Ectodermal cell (in vitro differentiated cells): ENCODE measurements around the gene ULBP3.
A peak's percentile ranks its signal among the peaks of the same experiment; 100 is the strongest.
"Not testable (repeated sequence)": the region's sequence is repeated elsewhere in the genome, so short reads cannot be mapped to it uniquely, and the experiment has no call there.

Experiments used
- H3K27ac ChIP-seq: 2 replicates; pipeline ENCODE4 v1.7.0; 2013; ENCODE audit warnings: mild to moderate bottlenecking, low read depth, low read length; ENCODE audit not compliant: insufficient read depth, poor library complexity, severe bottlenecking
- H3K27me3 ChIP-seq: 2 replicates; pipeline ENCODE4 v1.7.0; 2013; ENCODE audit warnings: mild to moderate bottlenecking, low read length; ENCODE audit not compliant: insufficient read depth, control insufficient read depth, poor library complexity, severe bottlenecking
- H3K36me3 ChIP-seq: one replicate; pipeline ENCODE4 v1.7.0; 2013; ENCODE audit warnings: low read length; ENCODE audit not compliant: control insufficient read depth, insufficient read depth
- H3K4me1 ChIP-seq: one replicate; pipeline ENCODE4 v1.7.0; 2013; ENCODE audit warnings: low read length; ENCODE audit not compliant: control insufficient read depth, insufficient read depth
- H3K4me3 ChIP-seq: 2 replicates; pipeline ENCODE4 v1.7.0; 2013; ENCODE audit warnings: low read depth, low read length, control low read depth; ENCODE audit not compliant: insufficient read depth
- H3K9me3 ChIP-seq: 2 replicates; pipeline ENCODE4 v1.7.0; 2013; ENCODE audit warnings: mild to moderate bottlenecking, low read length, moderate library complexity; ENCODE audit not compliant: control insufficient read depth
- WGBS, 2 experiments: methylation state at CpG; one replicate each; pipeline ENCODE4 v1.1.7; 2013; ENCODE audit warnings: missing lambda C conversion rate in 2 of 2; 5-methylcytosine and 5-hydroxymethylcytosine counted together

The ULBP3 gene

GRCh38 chr6:150079604-150080003 is 10.7 kb upstream of the ULBP3 start:
- WGBS, 2 experiments, result 71 to 80% methylated on average over 4 of the region's 4 CpGs
- H3K27me3 ChIP-seq, result no peaks in the 10 kb centered on the region
- no peaks in the 10 kb centered on the region for H3K9me3 ChIP-seq
- H3K4me1 ChIP-seq, result no peaks in the 10 kb centered on the region
- no peak overlapping the region for H3K27ac ChIP-seq
- H3K4me3 ChIP-seq, result no peak overlapping the region
- H3K36me3 ChIP-seq, result no peaks in the 10 kb centered on the region

DNA sequence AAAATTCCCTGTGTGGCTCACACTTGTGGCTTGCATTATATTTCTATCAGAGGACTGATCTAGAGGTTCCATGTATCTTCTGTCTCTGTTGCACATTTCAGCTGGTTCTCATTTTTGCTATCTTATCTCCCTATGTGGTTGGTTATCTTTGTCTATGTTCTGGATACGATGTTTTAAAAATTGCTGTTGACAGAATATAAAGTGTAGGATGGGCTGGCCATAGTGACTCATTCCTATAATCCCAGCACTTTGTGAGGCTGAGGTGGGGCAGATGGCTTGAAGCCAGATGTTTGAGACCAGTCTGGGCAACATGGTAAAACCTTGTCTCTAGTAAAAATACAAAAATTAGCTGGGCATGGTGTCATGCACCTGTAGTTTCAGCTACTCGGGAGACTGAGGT is 9.9 kb upstream of the ULBP3 start:
- Histone ChIP-seq H3K9me3 (no peaks in the 10 kb centered on the region), H3K4me3 (no peak overlapping the region), H3K27me3 (no peaks in the 10 kb centered on the region), H3K27ac (no peak overlapping the region), H3K36me3 (no peaks in the 10 kb centered on the region), H3K4me1 (no peaks in the 10 kb centered on the region)
- 96 to 97% methylated on average over 2 of the region's 2 CpGs for WGBS, 2 experiments

GRCh38 chr6:150076196-150076893 is 7.4 kb upstream of the ULBP3 start:
- Histone ChIP-seq H3K4me1 (no peaks in the 10 kb centered on the region), H3K4me3 (no peak overlapping the region), H3K27me3 (no peaks in the 10 kb centered on the region), H3K36me3 (no peaks in the 10 kb centered on the region), H3K27ac (no peak overlapping the region), H3K9me3 (no peaks in the 10 kb centered on the region)
- 74 to 82% methylated on average over 7 of the region's 8 CpGs for WGBS, 2 experiments

DNA sequence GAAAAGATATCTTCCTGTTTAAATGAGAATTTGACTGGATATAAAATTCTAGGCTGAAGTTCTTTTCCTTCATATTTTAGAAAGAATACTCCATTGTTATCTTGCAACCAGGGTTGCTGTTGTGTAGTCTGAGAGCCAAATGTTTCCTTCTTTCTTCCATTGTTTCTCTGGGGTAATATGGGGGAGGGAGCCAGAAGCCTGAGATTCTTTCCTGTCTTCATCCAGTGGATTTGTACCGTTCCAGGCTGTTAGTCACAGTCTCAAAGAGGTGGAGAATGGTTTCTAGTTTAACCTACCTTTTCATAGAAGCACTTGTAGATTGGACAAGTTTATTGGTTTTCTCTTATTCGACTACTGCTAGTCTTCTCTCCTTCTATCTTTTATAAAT is 6.1 kb upstream of the ULBP3 start:
- H3K4me3 ChIP-seq, result no peak overlapping the region
- H3K9me3 ChIP-seq, result no peaks in the 10 kb centered on the region
- H3K4me1 ChIP-seq, result no peaks in the 10 kb centered on the region
- H3K27ac ChIP-seq, result no peak overlapping the region
- 67 to 75% methylated on average over 1 to 2 of the region's 2 CpGs for WGBS, 2 experiments
- no peaks in the 10 kb centered on the region for H3K36me3 ChIP-seq
- H3K27me3 ChIP-seq, result peaks cover 4% of the 10 kb centered on the region

DNA sequence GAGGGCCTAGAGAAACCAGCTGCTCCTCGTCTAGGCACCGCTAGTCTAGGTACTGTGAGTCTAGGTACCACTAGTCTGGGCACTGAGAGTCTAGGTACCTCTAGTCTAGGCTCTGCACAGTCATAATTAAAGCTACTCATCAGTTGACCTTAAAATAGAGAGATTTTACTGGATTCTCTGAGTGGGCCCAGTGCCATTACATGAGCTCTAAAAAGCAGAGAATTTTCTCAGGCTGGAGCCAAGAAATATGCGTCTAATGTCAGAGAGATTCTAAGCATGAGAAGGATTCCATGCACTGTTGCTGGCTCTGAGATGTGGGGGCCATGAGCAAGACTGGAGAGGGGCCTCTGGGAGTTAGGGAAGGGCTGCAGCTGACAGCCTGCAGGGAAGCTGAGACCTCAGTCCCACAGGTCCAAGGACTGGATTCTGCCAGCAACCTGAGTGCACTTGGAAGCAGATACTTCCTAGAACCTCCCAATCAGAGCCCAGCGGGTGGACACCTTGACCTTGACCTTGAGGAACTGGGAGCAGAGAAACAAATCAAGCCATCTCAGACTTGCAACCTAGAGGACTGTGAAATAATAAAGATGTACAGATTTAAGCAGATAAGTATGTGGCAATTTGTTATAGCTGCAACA is 5.6 kb upstream of the ULBP3 start:
- not testable (repeated sequence) for H3K27me3 ChIP-seq, H3K36me3 ChIP-seq, H3K4me1 ChIP-seq, H3K4me3 ChIP-seq, H3K27ac ChIP-seq, H3K9me3 ChIP-seq
- WGBS, 2 experiments, result 85 to 94% methylated on average over 4 of the region's 4 CpGs

DNA sequence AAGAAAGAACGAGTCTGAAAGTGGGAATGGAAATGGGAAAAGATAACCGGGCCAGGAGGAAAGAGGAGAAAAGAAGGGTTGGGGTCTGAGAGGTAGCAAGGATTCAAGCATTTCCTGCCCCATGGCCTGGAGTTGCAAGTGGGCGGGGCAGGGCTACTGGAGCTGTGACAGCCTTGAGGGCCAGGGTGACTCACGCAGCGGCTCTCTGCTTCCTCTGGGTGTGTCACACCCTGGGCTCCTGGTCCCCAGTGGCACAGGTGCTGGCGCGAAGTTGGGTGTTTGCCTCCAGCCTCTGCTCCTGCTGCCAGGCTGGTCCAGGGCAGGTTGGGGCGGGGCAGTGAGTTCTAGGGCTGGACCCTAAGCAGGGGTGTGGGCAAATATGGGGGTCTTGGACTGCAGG is 3.3 kb upstream of the ULBP3 start:
- no peak overlapping the region for H3K27ac ChIP-seq
- H3K9me3 ChIP-seq, result no peaks in the 10 kb centered on the region
- peaks cover 28% of the 10 kb centered on the region for H3K27me3 ChIP-seq
- no peaks in the 10 kb centered on the region for H3K36me3 ChIP-seq
- no peaks in the 10 kb centered on the region for H3K4me1 ChIP-seq
- 75 to 78% methylated on average over 8 of the region's 8 CpGs for WGBS, 2 experiments
- H3K4me3 ChIP-seq, result no peak overlapping the region

DNA sequence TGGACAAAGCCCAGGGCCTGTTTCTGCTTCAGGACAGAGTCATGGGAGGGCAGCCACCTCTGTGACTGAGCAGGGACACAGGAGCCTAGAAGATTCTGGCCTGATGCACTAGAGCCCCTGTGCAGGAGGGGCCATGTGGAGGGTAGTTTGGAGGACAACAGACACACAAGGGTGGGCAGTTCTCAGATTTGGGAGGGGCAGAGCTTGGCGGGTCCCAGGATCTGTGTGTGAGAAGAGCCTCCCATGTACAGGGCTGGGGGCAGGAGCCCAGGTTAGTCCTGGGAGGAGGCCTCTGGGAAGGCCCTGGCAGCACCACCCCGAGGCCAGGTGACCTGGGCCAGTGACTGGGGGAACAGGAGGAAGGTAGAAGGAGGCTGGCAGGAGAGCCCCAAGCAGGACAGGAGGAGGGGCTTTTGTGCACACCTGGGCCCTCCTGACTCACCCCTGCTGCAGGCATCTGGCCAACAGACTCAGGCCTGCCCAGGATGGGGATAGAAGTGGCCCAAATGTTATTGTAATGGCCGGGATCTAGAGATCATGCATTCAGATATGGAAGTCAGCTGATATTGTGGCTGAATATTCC is 1.4 kb upstream of the ULBP3 start:
- 93 to 94% methylated on average over 3 of the region's 3 CpGs for WGBS, 2 experiments
- Histone ChIP-seq H3K27me3 (peaks cover 30% of the 10 kb centered on the region), H3K4me3 (no peak overlapping the region), H3K36me3 (no peaks in the 10 kb centered on the region), H3K27ac (no peak overlapping the region), H3K4me1 (no peaks in the 10 kb centered on the region), H3K9me3 (no peaks in the 10 kb centered on the region)

- Histone ChIP-seq H3K9me3 (no peaks in the 10 kb centered on the region), H3K4me1 (no peaks in the 10 kb centered on the region), H3K27me3 (peaks cover 30% of the 10 kb centered on the region), H3K27ac (no peak overlapping the region), H3K36me3 (no peaks in the 10 kb centered on the region), H3K4me3 (no peak overlapping the region)
- WGBS, 2 experiments, result 77 to 79% methylated on average over 11 of the region's 11 CpGs
Measured at GRCh38 chr6:150069706-150070105, 785 bp upstream of the ULBP3 start.

DNA sequence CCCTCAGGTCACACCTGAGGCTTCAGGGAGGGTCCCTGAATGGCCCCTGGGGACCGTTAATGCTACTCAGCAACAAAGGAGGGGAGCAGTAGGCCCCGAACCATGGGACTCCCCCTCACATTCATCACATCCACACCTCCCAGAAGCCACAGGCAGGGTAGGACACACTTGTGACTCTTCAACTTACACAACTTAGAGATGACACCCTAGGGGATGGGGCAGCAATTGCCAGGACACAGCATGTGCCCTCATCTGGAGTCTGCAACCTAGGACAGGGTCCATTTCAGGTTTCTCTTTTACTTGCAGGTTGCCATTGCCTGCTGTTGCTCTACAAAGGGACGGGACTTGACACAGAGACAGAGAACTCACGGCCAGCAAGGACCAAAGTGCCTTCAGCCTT is 770 bp downstream of the ULBP3 start:
- H3K4me3 ChIP-seq, result peak overlapping the region; percentile 55
- 40 to 55% methylated on average over 4 of the region's 4 CpGs for WGBS, 2 experiments
- H3K4me1 ChIP-seq, result no peaks in the 10 kb centered on the region
- H3K27me3 ChIP-seq, result peaks cover 30% of the 10 kb centered on the region
- H3K27ac ChIP-seq, result no peak overlapping the region
- no peaks in the 10 kb centered on the region for H3K36me3 ChIP-seq
- no peaks in the 10 kb centered on the region for H3K9me3 ChIP-seq

GRCh38 chr6:150065083-150065482 is 3.8 kb downstream of the ULBP3 start:
- 68 to 74% methylated on average over 2 of the region's 2 CpGs for WGBS, 2 experiments
- Histone ChIP-seq H3K4me1 (no peaks in the 10 kb centered on the region), H3K9me3 (no peaks in the 10 kb centered on the region), H3K4me3 (no peak overlapping the region), H3K27ac (no peak overlapping the region), H3K27me3 (peaks cover 26% of the 10 kb centered on the region), H3K36me3 (no peaks in the 10 kb centered on the region)
